Esophagus muscularis mucosa (tissue), 4 donors: ENCODE results near the gene C9orf72.

Source experiments
- CTCF ChIP-seq, 3 experiments: fragments of 200-600 bp in 2 of 3; fragments of 450-650 bp in 1 of 3; sonication (generic) in 2 of 3; IDR thresholded peaks; one replicate each; pipeline ENCODE4 v1.5.1; 2017 to 2019; ENCODE audit warnings: antibody characterized with exemption in 3 of 3, mild to moderate bottlenecking in 2 of 3, moderate library complexity in 1 of 3
- EP300 ChIP-seq: sonication (generic); formaldehyde crosslinking; IDR thresholded peaks from one replicate; pipeline ENCODE4 v1.6.1; 2017; ENCODE audit warnings: antibody characterized with exemption
- POLR2A ChIP-seq: fragments of 450-650 bp; IDR thresholded peaks from one replicate; pipeline ENCODE4 v1.6.1; 2017; ENCODE audit warnings: antibody characterized with exemption, moderate library complexity, mild to moderate bottlenecking, low read depth
- POLR2AphosphoS5 ChIP-seq, 2 donors: sonication (generic); formaldehyde crosslinking; IDR thresholded peaks; one replicate each; pipeline ENCODE4 v1.6.1; 2017; ENCODE audit warnings: antibody characterized with exemption in 2 of 2

- TF ChIP-seq CTCF (IDR thresholded peaks at IDR 0.05): peak in 1 of 3 experiments; percentile 13
- peak; percentile 51 for TF ChIP-seq POLR2A
- no peak for TF ChIP-seq EP300
- peak; percentile 92 to 93 for TF ChIP-seq POLR2AphosphoS5 (IDR thresholded peaks at IDR 0.05)
Observed at GRCh38 chr9:27528076-27528885, 45.0 kb downstream of the C9orf72 start.
